Measurements from ENCODE around the gene TNFSF9.

The TNFSF9 gene

GRCh38 chr19:6484230-6484629 is 46.6 kb upstream of the TNFSF9 start:
- no peaks in the 10 kb centered on the region for H3K36me3 ChIP-seq (ENCODE audit: control insufficient read depth in 2 of 2, insufficient read depth in 1 of 2, low read length in 2 of 2)
- no peak overlapping the region for H3K4me3 ChIP-seq (ENCODE audit: low read depth, low read length)
- ChIA-PET POLR2A (no interaction called here), CTCF (no interaction called here)
- no peaks in the 10 kb centered on the region for H3K9me3 ChIP-seq (ENCODE audit: control insufficient read depth, insufficient read depth, low read depth, low read length)
- TF ChIP-seq ZNF18 (tag by site-specific recombination; IDR thresholded peaks at IDR 0.05) (0 out of 2 replicates have a peak, but pooled peaks have one; percentile 48), ZBTB1 (tag by site-specific recombination; IDR thresholded peaks at IDR 0.05) (no peak)
- no peak overlapping the region for H3K27ac ChIP-seq (ENCODE audit: extremely low read depth, low read depth, low read length)
- H3K4me1 ChIP-seq (ENCODE audit: control insufficient read depth, insufficient read depth, low read length): no peaks in the 10 kb centered on the region

GRCh38 chr19:6484831-6485230 is 46.0 kb upstream of the TNFSF9 start:
- CTCF ChIA-PET: interaction anchor here (0.6 to 0.7 kb wide), 2 partner anchors 52 to 282 kb away, joined by 3 to 4 read pairs; partner anchors contain the start of gene SH2D3A
- H3K27ac ChIP-seq (ENCODE audit: extremely low read depth, low read depth, low read length): no peak overlapping the region
- TF ChIP-seq ATF2 (tag by site-specific recombination; IDR thresholded peaks at IDR 0.05; ENCODE audit: low read depth): no peak
- TF ChIP-seq PRDM1 (tag by site-specific recombination; IDR thresholded peaks at IDR 0.05): no peak
- no peak for TF ChIP-seq KLF7 (tag by site-specific recombination; IDR thresholded peaks at IDR 0.05; ENCODE audit: borderline replicate concordance)
- TF ChIP-seq PRDM2 (tag by site-specific recombination; IDR thresholded peaks at IDR 0.05; ENCODE audit: borderline replicate concordance): no peak
- TF ChIP-seq YY1 (tag by site-specific recombination; IDR thresholded peaks at IDR 0.05): no peak
- no peak for TF ChIP-seq TSHZ1 (tag by site-specific recombination; IDR thresholded peaks at IDR 0.05; ENCODE audit: borderline replicate concordance)
- no peak for TF ChIP-seq YY2 (tag by site-specific recombination; IDR thresholded peaks at IDR 0.05)
- TF ChIP-seq ZNF626 (tag by site-specific recombination; IDR thresholded peaks at IDR 0.05): no peak
- no peak for TF ChIP-seq ZBTB44 (tag by site-specific recombination; IDR thresholded peaks at IDR 0.05)
- no peak for TF ChIP-seq ZNF510 (tag by site-specific recombination; IDR thresholded peaks at IDR 0.05; ENCODE audit: insufficient replicate concordance)
- no peak for TF ChIP-seq PBX3 (CRISPR knock-in tag; IDR thresholded peaks at IDR 0.05)
- no peak for TF ChIP-seq MEIS1 (CRISPR knock-in tag; IDR thresholded peaks at IDR 0.05; ENCODE audit: borderline replicate concordance)
- TF ChIP-seq ZNF302 (tag by site-specific recombination; IDR thresholded peaks at IDR 0.05; ENCODE audit: low read depth): no peak
- no peak for TF ChIP-seq CTCF (tag by site-specific recombination; IDR thresholded peaks at IDR 0.05)

More at GRCh38 chr19:6484831-6485230, 46.0 kb upstream of the TNFSF9 start:
- POLR2A ChIA-PET: no interaction called here
- H3K9me3 ChIP-seq (ENCODE audit: control insufficient read depth, insufficient read depth, low read depth, low read length): no peaks in the 10 kb centered on the region
- H3K4me3 ChIP-seq (ENCODE audit: low read depth, low read length): no peak overlapping the region
- no peaks in the 10 kb centered on the region for H3K36me3 ChIP-seq (ENCODE audit: control insufficient read depth in 2 of 2, insufficient read depth in 1 of 2, low read length in 2 of 2)
- no peaks in the 10 kb centered on the region for H3K4me1 ChIP-seq (ENCODE audit: control insufficient read depth, insufficient read depth, low read length)
